BLaER1 (cell line): Measurements from ENCODE around the gene ZC3H12A.

Source experiments
- H3K27ac ChIP-seq: shearing (Covaris generic); formaldehyde crosslinking; 2 replicates; pipeline ENCODE4 v1.8.1; 2022
- H3K27me3 ChIP-seq: shearing (Covaris generic); formaldehyde crosslinking; 2 replicates; pipeline ENCODE4 v1.8.1; 2022
- H3K36me3 ChIP-seq: shearing (Covaris generic); formaldehyde crosslinking; 2 replicates; pipeline ENCODE4 v1.8.1; 2022
- H3K4me1 ChIP-seq: shearing (Covaris generic); formaldehyde crosslinking; 2 replicates; pipeline ENCODE4 v1.8.1; 2022
- H3K4me2 ChIP-seq: shearing (Covaris generic); formaldehyde crosslinking; 2 replicates; pipeline ENCODE4 v1.8.1; 2022
- H3K4me3 ChIP-seq: shearing (Covaris generic); formaldehyde crosslinking; 2 replicates; pipeline ENCODE4 v1.8.1; 2022
- H3K9ac ChIP-seq: shearing (Covaris generic); formaldehyde crosslinking; 2 replicates; pipeline ENCODE4 v1.8.1; 2022
- H3K9me3 ChIP-seq: shearing (Covaris generic); formaldehyde crosslinking; 2 replicates; pipeline ENCODE4 v1.8.1; 2022
- H4K20me1 ChIP-seq: shearing (Covaris generic); formaldehyde crosslinking; 2 replicates; pipeline ENCODE4 v1.8.1; 2022
- Cebpa-rat ChIP-seq: shearing (Covaris generic); IDR thresholded peaks from 2 replicates; pipeline ENCODE4 v1.8.1; 2022

Gene ZC3H12A

DNA sequence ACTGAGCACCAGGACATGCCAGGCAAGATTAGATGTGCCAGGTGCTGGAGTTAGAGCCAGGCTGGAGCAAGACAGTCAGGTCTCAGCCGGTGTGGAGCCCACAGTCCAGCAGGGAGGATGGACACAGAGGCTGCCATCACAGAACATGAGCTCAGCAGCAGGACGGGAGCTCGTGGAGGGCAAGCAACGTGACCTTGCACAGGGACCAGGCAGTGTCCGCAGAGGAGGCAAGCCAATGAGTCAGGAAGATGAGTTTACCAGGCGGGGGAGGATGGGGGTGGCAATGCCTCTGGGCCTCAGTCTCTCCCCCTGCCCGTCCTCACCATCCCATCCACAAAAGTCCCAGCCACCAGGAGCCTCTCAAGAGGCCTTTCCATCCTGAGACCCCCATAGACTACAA lies 20.7 kb upstream of the ZC3H12A start:
- peaks cover 15% of the 10 kb centered on the region for H3K4me1 ChIP-seq
- no peak overlapping the region for H3K27ac ChIP-seq
- H3K4me2 ChIP-seq: no peak overlapping the region
- no peaks in the 10 kb centered on the region for H3K9me3 ChIP-seq
- no peak overlapping the region for H3K4me3 ChIP-seq
- no peaks in the 10 kb centered on the region for H3K27me3 ChIP-seq
- no peaks in the 10 kb centered on the region for H3K36me3 ChIP-seq
- no peaks in the 10 kb centered on the region for H4K20me1 ChIP-seq
- no peak overlapping the region for H3K9ac ChIP-seq
- TF ChIP-seq Cebpa-rat: no peak

- Histone ChIP-seq H3K4me3 (no peak overlapping the region), H4K20me1 (no peaks in the 10 kb centered on the region), H3K4me2 (no peak overlapping the region), H3K36me3 (no peaks in the 10 kb centered on the region), H3K9ac (no peak overlapping the region), H3K4me1 (peaks cover 3% of the 10 kb centered on the region), H3K27ac (no peak overlapping the region), H3K9me3 (no peaks in the 10 kb centered on the region), H3K27me3 (no peaks in the 10 kb centered on the region)
- TF ChIP-seq Cebpa-rat: no peak
Measured at GRCh38 chr1:37455516-37455915, 18.9 kb upstream of the ZC3H12A start.

DNA sequence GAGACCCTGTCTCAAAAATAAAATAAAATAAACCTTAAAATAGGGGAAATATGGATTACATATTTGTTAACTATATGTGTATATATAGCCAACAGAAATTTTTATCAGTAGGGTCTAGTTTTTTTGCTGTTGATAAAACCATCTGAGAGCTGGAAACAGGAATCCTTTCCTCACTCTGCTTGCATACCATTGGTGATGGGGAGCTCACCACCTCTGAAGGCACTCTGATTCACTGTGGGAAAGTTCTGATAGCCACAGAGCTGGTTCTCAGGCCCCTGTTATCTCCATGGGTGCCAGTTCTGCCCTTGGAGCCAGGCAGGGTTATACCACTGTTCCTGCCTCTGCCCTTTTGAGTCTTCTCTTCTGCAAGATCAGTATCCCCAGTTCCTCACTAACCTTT lies 17.8 kb upstream of the ZC3H12A start:
- H3K27me3 ChIP-seq: no peaks in the 10 kb centered on the region
- H3K9me3 ChIP-seq: no peaks in the 10 kb centered on the region
- H3K36me3 ChIP-seq: no peaks in the 10 kb centered on the region
- no peaks in the 10 kb centered on the region for H3K4me1 ChIP-seq
- no peak for TF ChIP-seq Cebpa-rat
- H3K4me3 ChIP-seq: no peak overlapping the region
- H3K4me2 ChIP-seq: no peak overlapping the region
- no peak overlapping the region for H3K9ac ChIP-seq
- no peak overlapping the region for H3K27ac ChIP-seq
- no peaks in the 10 kb centered on the region for H4K20me1 ChIP-seq

DNA sequence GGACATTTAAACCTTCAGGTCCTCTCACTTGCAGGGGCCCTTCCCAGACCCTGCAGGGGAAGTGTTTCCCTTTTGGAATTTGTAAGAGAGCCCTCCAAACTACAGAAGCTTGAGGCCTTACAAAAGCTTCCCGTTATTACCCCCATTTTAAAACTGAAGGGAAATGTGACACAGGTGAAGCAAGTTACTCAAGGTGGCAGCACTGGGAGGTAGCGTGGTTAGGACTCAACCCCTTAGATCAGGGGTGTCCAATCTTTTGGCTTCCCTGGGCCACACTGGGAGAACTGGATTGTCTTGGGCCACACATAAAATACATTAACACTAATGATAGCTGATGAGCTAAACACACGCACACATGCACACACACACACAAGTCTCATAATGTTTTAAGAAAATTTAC lies 15.8 kb upstream of the ZC3H12A start:
- Histone ChIP-seq H3K4me2 (no peak overlapping the region), H3K27ac (no peak overlapping the region), H3K4me1 (no peaks in the 10 kb centered on the region), H4K20me1 (no peaks in the 10 kb centered on the region), H3K27me3 (no peaks in the 10 kb centered on the region), H3K9me3 (no peaks in the 10 kb centered on the region), H3K4me3 (no peak overlapping the region), H3K9ac (no peak overlapping the region), H3K36me3 (no peaks in the 10 kb centered on the region)
- TF ChIP-seq Cebpa-rat: no peak

DNA sequence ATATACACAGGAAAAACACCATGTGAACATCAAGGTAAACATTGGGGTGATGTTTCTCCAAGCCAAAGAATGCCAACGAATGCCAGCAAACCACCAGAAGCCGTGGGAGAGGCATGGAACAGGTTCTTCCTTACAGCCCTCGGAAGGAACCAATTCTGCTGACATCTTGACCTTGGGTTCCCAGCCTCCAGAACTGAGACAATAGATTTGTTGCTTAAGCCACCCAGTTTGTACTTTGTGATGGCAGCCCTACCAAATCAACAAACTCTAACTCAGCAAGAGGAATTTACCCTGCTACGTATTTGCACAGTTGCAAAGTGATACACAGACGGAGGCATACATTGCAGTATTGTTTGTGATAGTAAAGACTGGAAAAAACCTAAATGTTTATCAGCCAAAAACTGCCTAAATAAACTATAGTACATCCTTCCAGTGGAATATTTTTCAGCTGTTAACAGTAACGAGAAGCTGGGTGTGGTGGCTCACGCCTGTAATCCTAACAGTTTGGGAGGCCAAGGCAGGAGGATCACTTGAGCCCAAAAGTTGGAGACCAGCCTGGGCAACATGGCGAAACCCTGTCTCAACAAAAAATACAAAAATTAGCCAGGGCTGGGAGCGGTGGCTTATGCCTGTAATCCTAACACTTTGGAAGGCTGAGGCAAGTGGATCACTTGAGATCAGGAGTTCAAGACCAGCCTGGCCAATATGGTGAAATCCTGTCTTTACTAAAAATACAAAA lies 12.5 kb upstream of the ZC3H12A start:
- Histone ChIP-seq H3K4me3 (no peak overlapping the region), H4K20me1 (no peaks in the 10 kb centered on the region), H3K4me2 (no peak overlapping the region), H3K27me3 (no peaks in the 10 kb centered on the region), H3K27ac (no peak overlapping the region), H3K9me3 (no peaks in the 10 kb centered on the region), H3K4me1 (no peaks in the 10 kb centered on the region), H3K9ac (no peak overlapping the region), H3K36me3 (no peaks in the 10 kb centered on the region)
- TF ChIP-seq Cebpa-rat: no peak

DNA sequence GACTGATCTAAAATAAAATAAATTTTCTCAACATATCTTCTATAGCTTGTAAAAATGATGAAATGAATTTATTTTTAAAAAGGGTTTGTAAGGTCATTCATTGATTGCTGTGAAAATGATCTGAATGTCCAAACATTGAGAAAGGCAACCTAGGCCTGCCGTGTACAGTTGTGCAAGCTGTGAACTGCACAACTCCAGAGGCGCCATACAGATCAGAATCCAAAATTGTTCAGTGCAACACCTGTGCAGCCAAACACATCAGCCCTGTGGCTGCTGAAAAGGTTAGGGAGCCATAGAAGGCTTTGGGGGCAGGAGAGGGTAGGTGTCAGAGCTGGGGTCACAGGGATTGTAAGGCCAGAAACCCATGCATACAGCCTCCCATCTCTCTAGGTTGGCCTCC lies 9.9 kb upstream of the ZC3H12A start:
- H3K9ac ChIP-seq: no peak overlapping the region
- no peak overlapping the region for H3K4me2 ChIP-seq
- H3K27ac ChIP-seq: no peak overlapping the region
- no peaks in the 10 kb centered on the region for H3K4me1 ChIP-seq
- TF ChIP-seq Cebpa-rat: no peak
- H4K20me1 ChIP-seq: no peaks in the 10 kb centered on the region
- H3K4me3 ChIP-seq: no peak overlapping the region
- H3K36me3 ChIP-seq: no peaks in the 10 kb centered on the region
- no peaks in the 10 kb centered on the region for H3K9me3 ChIP-seq
- no peaks in the 10 kb centered on the region for H3K27me3 ChIP-seq

GRCh38 chr1:37465593-37466517 lies 8.5 kb upstream of the ZC3H12A start:
- Histone ChIP-seq H3K4me3 (no peak overlapping the region), H3K9me3 (no peaks in the 10 kb centered on the region), H4K20me1 (no peaks in the 10 kb centered on the region), H3K27ac (no peak overlapping the region), H3K4me1 (no peaks in the 10 kb centered on the region), H3K9ac (no peak overlapping the region), H3K4me2 (no peak overlapping the region), H3K27me3 (no peaks in the 10 kb centered on the region), H3K36me3 (no peaks in the 10 kb centered on the region)
- no peak for TF ChIP-seq Cebpa-rat

- Histone ChIP-seq H3K9me3 (no peaks in the 10 kb centered on the region), H3K4me2 (no peak overlapping the region), H3K4me3 (no peak overlapping the region), H3K27me3 (no peaks in the 10 kb centered on the region), H3K9ac (no peak overlapping the region), H4K20me1 (no peaks in the 10 kb centered on the region), H3K36me3 (no peaks in the 10 kb centered on the region), H3K27ac (no peak overlapping the region), H3K4me1 (peaks cover 14% of the 10 kb centered on the region)
- TF ChIP-seq Cebpa-rat: no peak
Measured at GRCh38 chr1:37468037-37468436, 6.3 kb upstream of the ZC3H12A start.

DNA sequence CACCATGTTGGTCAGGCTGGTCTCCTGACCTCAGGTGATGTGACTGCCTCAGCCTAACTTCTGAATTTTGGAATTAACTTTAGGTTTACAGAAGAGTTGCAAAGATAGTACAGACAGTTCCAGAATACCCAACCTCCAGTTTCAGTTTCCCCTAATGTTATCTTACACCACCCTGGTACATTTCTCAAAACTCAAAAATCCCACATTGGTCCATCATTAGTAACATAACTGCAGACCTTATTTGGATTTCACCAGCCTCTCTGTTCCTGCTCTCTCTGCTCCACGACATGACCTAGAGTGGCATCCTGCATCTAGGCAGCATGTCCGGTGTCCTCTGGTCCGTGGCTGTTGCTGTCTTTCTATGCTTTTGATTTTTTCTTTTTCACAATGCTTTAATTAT lies 5.0 kb upstream of the ZC3H12A start:
- Histone ChIP-seq H3K27me3 (0 out of 2 replicates have a peak, but pooled peaks cover 3% of the 10 kb centered on the region), H3K4me2 (no peak overlapping the region), H3K36me3 (no peaks in the 10 kb centered on the region), H3K9me3 (no peaks in the 10 kb centered on the region), H3K9ac (no peak overlapping the region), H4K20me1 (no peaks in the 10 kb centered on the region), H3K27ac (no peak overlapping the region), H3K4me1 (peaks cover 25% of the 10 kb centered on the region), H3K4me3 (no peak overlapping the region)
- no peak for TF ChIP-seq Cebpa-rat
